Thyroid gland (tissue), 4 donors: ENCODE measurements around the gene P2RX4. TPM values are rescaled to one million over a fixed set of nuclear protein-coding genes. Genes with fewer than 3 reads are reported as not detected.
"Not testable (repeated sequence)": the region's sequence is repeated elsewhere in the genome, so short reads cannot be mapped to it uniquely, and the experiment has no call there.

Source experiments
- DNase-seq, 2 donors: peaks; one replicate each; pipeline ENCODE4 v3.0.0-alpha.2; 2019
- H3K27ac ChIP-seq, 3 donors: fragments of 200-600 bp; sonication (generic); 1 replicate in 2 of 3; 2 replicates in 1 of 3; pipeline ENCODE4 v1.5.1; 2016 to 2019; ENCODE audit warnings: mild to moderate bottlenecking in 1 of 3, moderate library complexity in 1 of 3
- H3K27me3 ChIP-seq: fragments of 200-600 bp; sonication (generic); one replicate; pipeline ENCODE4 v1.5.1; 2019
- H3K36me3 ChIP-seq, 2 donors: fragments of 200-600 bp; sonication (generic); one replicate each; pipeline ENCODE4 v1.5.1; 2016 to 2019
- H3K4me1 ChIP-seq, 2 donors: fragments of 200-600 bp; sonication (generic); one replicate each; pipeline ENCODE4 v1.5.1; 2017 to 2019
- H3K4me3 ChIP-seq, 3 donors: fragments of 200-600 bp; sonication (generic); replicated peaks in 1 of 3; 1 replicate in 2 of 3; 2 replicates in 1 of 3; pipeline ENCODE4 v1.5.1; 2016; ENCODE audit warnings: mild to moderate bottlenecking in 1 of 3
- H3K9me3 ChIP-seq: fragments of 200-600 bp; sonication (generic); one replicate; pipeline ENCODE4 v1.5.1; 2017
- CTCF ChIP-seq, 6 experiments: fragments of 200-600 bp in 3 of 6; fragments of 450-650 bp in 3 of 6; sonication (generic) in 3 of 6; IDR thresholded peaks; one replicate each; pipeline ENCODE4 v1.5.1; 2016 to 2019; ENCODE audit warnings: antibody characterized with exemption in 6 of 6, mild to moderate bottlenecking in 2 of 6, inconsistent platforms in 1 of 6, moderate library complexity in 1 of 6
- POLR2A ChIP-seq, 2 donors: fragments of 450-650 bp; IDR thresholded peaks; one replicate each; pipeline ENCODE4 v1.6.1; 2017; ENCODE audit warnings: antibody characterized with exemption in 2 of 2, mild to moderate bottlenecking in 2 of 2, moderate library complexity in 1 of 2
- WGBS, 2 donors: methylation state at CpG; one replicate each; pipeline ENCODE4 v1.1.5; 2017; 5-methylcytosine and 5-hydroxymethylcytosine counted together
- intact Hi-C: fragments of 100-400 bp; cut with DNase I; formaldehyde crosslinking; loops from one replicate; pipeline ENCODE4 v1.15.1; 2023
- total RNA-seq, 4 donors: library from RNA; depleted of rRNA; stranded (reverse); fragments of >200 nt; gene quantifications; one replicate each; pipeline ENCODE4 v1.2.3, GENCODE V29; 2016

The P2RX4 gene
- total RNA-seq, 4 donors from 2014 or later = 36.8 to 87.3 (median 56.1) TPM

GRCh38 chr12:121250359-121250758, 40.4 kb downstream of the P2RX4 start:
- no peak overlapping the region for H3K27ac ChIP-seq
- 88 to 90% methylated on average over 14 of the region's 14 CpGs for WGBS, 2 donors
- H3K36me3 ChIP-seq = peaks cover 27 to 57% of the 10 kb centered on the region in 2 donors
- H3K4me1 ChIP-seq = no peaks in the 10 kb centered on the region
- DNase-seq = no peak
- H3K9me3 ChIP-seq = no peaks in the 10 kb centered on the region
- TF ChIP-seq CTCF (IDR thresholded peaks at IDR 0.05) = no peak
- TF ChIP-seq POLR2A (IDR thresholded peaks at IDR 0.05) = no peak
- intact Hi-C loops = no loop called here
- no peaks in the 10 kb centered on the region for H3K27me3 ChIP-seq
- no peak overlapping the region for H3K4me3 ChIP-seq

GRCh38 chr12:121251838-121252237, 41.9 kb downstream of the P2RX4 start:
- no peaks in the 10 kb centered on the region for H3K27me3 ChIP-seq
- no peaks in the 10 kb centered on the region for H3K4me1 ChIP-seq
- WGBS, 2 donors = 70 to 92% methylated on average over 2 of the region's 2 CpGs
- intact Hi-C loops = no loop called here
- TF ChIP-seq CTCF (IDR thresholded peaks at IDR 0.05) (no peak), POLR2A (IDR thresholded peaks at IDR 0.05) (no peak)
- no peak overlapping the region for H3K27ac ChIP-seq
- no peak overlapping the region for H3K4me3 ChIP-seq
- no peaks in the 10 kb centered on the region for H3K9me3 ChIP-seq
- no peak for DNase-seq
- H3K36me3 ChIP-seq = peaks cover 27 to 57% of the 10 kb centered on the region in 2 donors

- Histone ChIP-seq H3K27ac (no peak overlapping the region), H3K27me3 (no peaks in the 10 kb centered on the region), H3K9me3 (no peaks in the 10 kb centered on the region), H3K36me3 (peaks cover 27 to 54% of the 10 kb centered on the region in 2 donors), H3K4me3 (no peak overlapping the region), H3K4me1 (no peaks in the 10 kb centered on the region)
- intact Hi-C loops = no loop called here
- TF ChIP-seq CTCF (IDR thresholded peaks at IDR 0.05) = no peak
- no peak for TF ChIP-seq POLR2A (IDR thresholded peaks at IDR 0.05)
- 90 to 96% methylated on average over 9 of the region's 9 CpGs for WGBS, 2 donors
- no peak for DNase-seq
These were observed 42.9 kb downstream of the P2RX4 start for GRCh38 chr12:121252712-121253345.

GRCh38 chr12:121253638-121254335, 43.9 kb downstream of the P2RX4 start:
- 93% methylated on average over 15 of the region's 15 CpGs for WGBS, 2 donors
- TF ChIP-seq CTCF (IDR thresholded peaks at IDR 0.05) (no peak), POLR2A (IDR thresholded peaks at IDR 0.05) (no peak)
- Histone ChIP-seq H3K9me3 (no peaks in the 10 kb centered on the region), H3K4me1 (no peaks in the 10 kb centered on the region), H3K4me3 (no peak overlapping the region), H3K36me3 (peaks cover 27 to 44% of the 10 kb centered on the region in 2 donors), H3K27me3 (no peaks in the 10 kb centered on the region), H3K27ac (no peak overlapping the region)
- intact Hi-C loops = no loop called here
- no peak for DNase-seq

- Histone ChIP-seq H3K36me3 (peaks cover 36 to 43% of the 10 kb centered on the region in 2 donors), H3K27ac (no peak overlapping the region), H3K4me3 (no peak overlapping the region), H3K27me3 (no peaks in the 10 kb centered on the region), H3K9me3 (no peaks in the 10 kb centered on the region), H3K4me1 (no peaks in the 10 kb centered on the region)
- WGBS, 2 donors = 90 to 94% methylated on average over 9 of the region's 9 CpGs
- TF ChIP-seq POLR2A (IDR thresholded peaks at IDR 0.05) = no peak
- intact Hi-C loops = no loop called here
- DNase-seq = no peak
These were observed 45.5 kb downstream of the P2RX4 start for GRCh38 chr12:121255433-121255832.

- H3K27me3 ChIP-seq, H3K9me3 ChIP-seq, H3K4me3 ChIP-seq, intact Hi-C loops, H3K4me1 ChIP-seq, H3K27ac ChIP-seq, DNase-seq: not testable (repeated sequence)
- H3K36me3 ChIP-seq = peaks cover 25 to 29% of the 10 kb centered on the region in 2 donors
- 94 to 95% methylated on average over 8 of the region's 8 CpGs for whole genome bisulfite sequencing, 2 donors
These were observed 47.9 kb downstream of the P2RX4 start for GRCh38 chr12:121257704-121258449.
